GM21367 (cell line): Measurements from ENCODE around the gene CNTN2.

Experiments used
- ATAC-seq: cut with Tn5 transposase; IDR thresholded peaks from one replicate; pipeline ENCODE4 v1.9.1; 2021; ENCODE audit not compliant: unreplicated experiment

Gene CNTN2

GRCh38 chr1:205071028-205071409 lies 28.0 kb downstream of the CNTN2 start:
- ATAC-seq, result no peak

- ATAC-seq, result no peak
Observed at GRCh38 chr1:205071801-205072200, 28.8 kb downstream of the CNTN2 start.

GRCh38 chr1:205072286-205072685 lies 29.3 kb downstream of the CNTN2 start:
- no peak for ATAC-seq

- ATAC-seq, result no peak
Observed at GRCh38 chr1:205072881-205073280, 29.9 kb downstream of the CNTN2 start.

- ATAC-seq, result no peak
Observed at GRCh38 chr1:205073511-205073910, 30.5 kb downstream of the CNTN2 start.

GRCh38 chr1:205074084-205074483 lies 31.1 kb downstream of the CNTN2 start:
- no peak for ATAC-seq

GRCh38 chr1:205074513-205074912 lies 31.5 kb downstream of the CNTN2 start:
- ATAC-seq, result no peak

GRCh38 chr1:205075642-205076155 lies 32.7 kb downstream of the CNTN2 start:
- ATAC-seq, result no peak

GRCh38 chr1:205076245-205076761 lies 33.3 kb downstream of the CNTN2 start:
- no peak for ATAC-seq

GRCh38 chr1:205077158-205077933 lies 34.3 kb downstream of the CNTN2 start:
- no peak for ATAC-seq

- no peak for ATAC-seq
Observed at GRCh38 chr1:205077934-205078311, 34.9 kb downstream of the CNTN2 start.

- no peak for ATAC-seq
Observed at GRCh38 chr1:205082431-205082830, 39.4 kb downstream of the CNTN2 start.

- no peak for ATAC-seq
Observed at GRCh38 chr1:205084360-205084759, 41.3 kb downstream of the CNTN2 start, which contains the start of gene TMEM81. TMEM81 (minus strand) TSS chr1:205084460; CDS start chr1:205084320, 140 bp downstream.

- ATAC-seq, result no peak
Observed at GRCh38 chr1:205088341-205088740, 45.3 kb downstream of the CNTN2 start.

- no peak for ATAC-seq
Observed at GRCh38 chr1:205091043-205091740, 48.2 kb downstream of the CNTN2 start.

- no peak for ATAC-seq
Observed at GRCh38 chr1:205095422-205095821, 52.4 kb downstream of the CNTN2 start.

GRCh38 chr1:205098242-205098641 lies 55.2 kb downstream of the CNTN2 start:
- no peak for ATAC-seq

GRCh38 chr1:205102404-205102803 lies 59.4 kb downstream of the CNTN2 start:
- ATAC-seq, result no peak

GRCh38 chr1:205107327-205107726 lies 64.3 kb downstream of the CNTN2 start:
- ATAC-seq, result no peak

GRCh38 chr1:205108464-205108863 lies 65.5 kb downstream of the CNTN2 start:
- no peak for ATAC-seq

- no peak for ATAC-seq
Observed at GRCh38 chr1:205109269-205109668, 66.3 kb downstream of the CNTN2 start.

- ATAC-seq, result no peak
Observed at GRCh38 chr1:205109711-205110110, 66.7 kb downstream of the CNTN2 start.
